OCI-LY3 (cell line): Measurements from ENCODE around the gene KLKB1.

Source experiments
- EZH2phosphoT487 ChIP-seq: fragments of 200-600 bp; shearing (Covaris generic); IDR thresholded peaks from 2 replicates; pipeline ENCODE4 v1.6.1; 2018; ENCODE audit warnings: antibody characterized with exemption, mixed run types, low read depth
- TF ChIP-seq, protein P1 (sequence below): fragments of 200-600, 300-600 bp; sonication (generic); IDR thresholded peaks from 2 replicates; pipeline ENCODE4 v1.5.1; 2014; ENCODE audit warnings: antibody characterized with exemption, low read length, low read depth

GRCh38 chr4:186203406-186203805 lies 23.9 kb upstream of the KLKB1 start:
- TF ChIP-seq, protein P1, sequence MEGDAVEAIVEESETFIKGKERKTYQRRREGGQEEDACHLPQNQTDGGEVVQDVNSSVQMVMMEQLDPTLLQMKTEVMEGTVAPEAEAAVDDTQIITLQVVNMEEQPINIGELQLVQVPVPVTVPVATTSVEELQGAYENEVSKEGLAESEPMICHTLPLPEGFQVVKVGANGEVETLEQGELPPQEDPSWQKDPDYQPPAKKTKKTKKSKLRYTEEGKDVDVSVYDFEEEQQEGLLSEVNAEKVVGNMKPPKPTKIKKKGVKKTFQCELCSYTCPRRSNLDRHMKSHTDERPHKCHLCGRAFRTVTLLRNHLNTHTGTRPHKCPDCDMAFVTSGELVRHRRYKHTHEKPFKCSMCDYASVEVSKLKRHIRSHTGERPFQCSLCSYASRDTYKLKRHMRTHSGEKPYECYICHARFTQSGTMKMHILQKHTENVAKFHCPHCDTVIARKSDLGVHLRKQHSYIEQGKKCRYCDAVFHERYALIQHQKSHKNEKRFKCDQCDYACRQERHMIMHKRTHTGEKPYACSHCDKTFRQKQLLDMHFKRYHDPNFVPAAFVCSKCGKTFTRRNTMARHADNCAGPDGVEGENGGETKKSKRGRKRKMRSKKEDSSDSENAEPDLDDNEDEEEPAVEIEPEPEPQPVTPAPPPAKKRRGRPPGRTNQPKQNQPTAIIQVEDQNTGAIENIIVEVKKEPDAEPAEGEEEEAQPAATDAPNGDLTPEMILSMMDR: no peak
- no peak for TF ChIP-seq EZH2phosphoT487
